SH-SY5Y (cell line): ENCODE measurements around the gene TAGLN.

ENCODE experiments used
- GATA2 ChIP-seq: IDR thresholded peaks from 2 replicates; pipeline ENCODE4 v1.6.1; 2011; ENCODE audit warnings: mild to moderate bottlenecking, low read depth, low read length
- GATA3 ChIP-seq: IDR thresholded peaks from 2 replicates; pipeline ENCODE4 v1.6.1; 2011; ENCODE audit warnings: low read depth, mild to moderate bottlenecking, low read length, moderate library complexity

The TAGLN gene

GRCh38 chr11:117199053-117199915, at the start of gene TAGLN:
Gene TAGLN (plus strand): TSS chr11:117199370. CDS start chr11:117203014, 3,644 bp downstream.
- TF ChIP-seq GATA3 (no peak), GATA2 (no peak)

GRCh38 chr11:117152066-117152465, 47.1 kb upstream of the TAGLN start:
- no peak for TF ChIP-seq GATA3
- TF ChIP-seq GATA2, result no peak

GRCh38 chr11:117154468-117154867, 44.7 kb upstream of the TAGLN start:
- no peak for TF ChIP-seq GATA3

GRCh38 chr11:117157507-117157906, 41.7 kb upstream of the TAGLN start:
- TF ChIP-seq GATA3, result no peak
- TF ChIP-seq GATA2, result no peak

DNA sequence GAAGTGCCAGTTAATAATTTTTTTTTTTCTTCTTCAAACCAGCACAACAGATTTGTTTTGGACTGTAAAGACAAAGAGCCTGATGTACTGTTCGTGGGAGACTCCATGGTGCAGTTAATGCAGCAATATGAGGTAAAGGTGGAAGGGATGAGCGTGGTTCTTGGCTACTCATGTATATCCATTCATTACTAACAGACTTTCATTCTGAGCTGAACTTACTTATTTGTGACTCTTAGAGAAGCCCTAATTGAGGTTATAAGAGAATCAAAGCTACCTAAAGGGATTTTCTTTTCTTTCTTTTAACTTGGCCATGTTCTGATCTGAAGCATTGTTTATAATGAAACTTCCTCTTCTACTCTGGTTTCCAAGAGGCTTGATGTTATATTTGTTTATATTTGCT, 39.3 kb upstream of the TAGLN start:
- TF ChIP-seq GATA2, result no peak
- no peak for TF ChIP-seq GATA3

- TF ChIP-seq GATA3 (no peak), GATA2 (no peak)
Observed at GRCh38 chr11:117160826-117161225, 38.3 kb upstream of the TAGLN start.

GRCh38 chr11:117166491-117166890, 32.7 kb upstream of the TAGLN start:
- TF ChIP-seq GATA2 (no peak), GATA3 (no peak)

DNA sequence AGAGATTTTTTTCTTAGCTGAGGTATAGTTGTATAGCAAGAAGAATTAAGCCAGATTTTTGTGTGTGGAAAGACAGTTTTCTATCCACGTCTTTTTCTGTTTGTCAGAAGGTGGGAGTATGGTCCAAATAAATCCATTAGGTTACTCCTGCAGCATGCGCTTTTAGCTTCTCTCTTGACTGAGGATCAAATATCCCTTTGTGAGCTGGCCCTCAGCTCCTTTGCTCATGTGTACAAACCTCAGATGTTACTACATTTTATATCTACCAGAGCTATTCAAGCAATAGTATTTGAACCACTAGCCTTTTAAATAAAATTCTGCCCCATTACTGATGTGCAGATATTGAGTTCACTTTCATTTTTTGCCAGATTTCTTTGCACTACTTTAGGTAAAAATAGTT, 29.4 kb upstream of the TAGLN start:
- TF ChIP-seq GATA2 (no peak), GATA3 (no peak)

DNA sequence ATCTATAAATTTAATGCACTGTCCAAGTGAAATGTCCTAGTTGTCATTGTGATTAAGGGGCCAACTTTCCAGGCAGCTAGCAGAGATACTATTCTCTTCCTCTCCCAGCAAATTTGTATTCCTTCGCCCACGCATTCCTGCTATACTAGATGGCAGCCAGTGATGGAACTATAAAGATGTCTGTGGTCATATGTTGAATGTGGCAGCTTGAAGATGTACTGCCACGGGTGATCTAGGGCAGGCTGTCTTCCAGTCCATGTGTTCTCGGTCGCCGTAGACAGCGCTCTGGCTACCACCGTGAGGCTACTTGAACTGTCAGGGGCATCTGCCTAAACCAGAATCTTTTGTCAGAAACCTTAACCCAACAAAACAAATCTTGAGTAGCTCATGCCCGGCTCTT, 29.0 kb upstream of the TAGLN start:
- TF ChIP-seq GATA2, result no peak

DNA sequence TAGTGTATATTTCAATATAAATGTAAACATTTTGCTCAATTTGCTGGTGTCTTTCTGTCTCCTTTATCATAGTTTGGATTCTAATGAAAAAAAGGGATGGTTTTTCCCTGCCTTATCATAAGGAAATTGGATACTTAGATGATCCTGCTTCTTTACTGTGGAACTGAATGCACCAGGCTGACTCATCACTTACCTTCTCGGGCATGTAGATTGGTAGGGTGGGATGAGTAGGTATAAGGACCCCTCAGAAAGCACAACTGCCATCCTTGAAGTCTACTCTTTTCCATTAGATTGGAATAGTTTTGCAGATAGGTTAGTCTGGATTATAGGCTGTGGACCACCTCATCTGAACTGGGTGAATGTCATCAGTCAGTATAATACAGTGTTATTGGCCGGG, 28.2 kb upstream of the TAGLN start:
- TF ChIP-seq GATA3 (no peak), GATA2 (no peak)

- TF ChIP-seq GATA2 (no peak), GATA3 (no peak)
Observed at GRCh38 chr11:117171404-117172061, 27.6 kb upstream of the TAGLN start.

DNA sequence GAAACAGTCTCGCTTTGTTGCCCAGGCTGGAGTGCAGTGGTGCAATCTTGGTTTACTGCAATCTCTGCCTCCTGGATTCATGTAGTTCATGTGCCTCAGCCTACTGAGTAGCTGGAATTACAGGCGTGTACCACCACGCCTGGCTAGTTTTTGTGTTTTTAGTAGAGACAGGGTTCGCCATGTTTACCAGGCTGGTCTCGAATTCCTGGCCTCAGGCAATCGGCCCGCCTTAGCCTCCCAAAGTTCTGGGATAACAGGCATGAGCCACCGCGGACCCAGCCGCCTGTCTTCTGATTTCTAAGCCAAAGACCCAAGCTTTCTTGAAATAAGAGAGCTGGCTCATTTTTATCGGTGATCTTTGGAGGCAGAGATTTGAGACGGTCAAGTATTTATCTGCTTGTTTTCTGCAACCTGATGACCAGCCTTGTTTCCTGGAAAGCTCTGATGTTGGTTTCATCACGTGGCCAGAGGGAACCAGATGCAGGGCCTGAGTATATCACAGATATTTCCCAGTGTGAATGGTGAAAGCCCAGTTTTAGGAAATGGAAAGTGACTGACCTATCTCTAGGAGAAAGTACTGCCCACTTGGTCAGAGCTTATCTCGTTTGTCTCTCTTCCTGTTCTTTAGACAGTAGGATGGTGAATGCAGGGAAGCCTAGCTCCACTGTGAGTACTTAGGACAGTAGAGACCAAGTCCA, 26.3 kb upstream of the TAGLN start:
- TF ChIP-seq GATA3 (no peak), GATA2 (no peak)

DNA sequence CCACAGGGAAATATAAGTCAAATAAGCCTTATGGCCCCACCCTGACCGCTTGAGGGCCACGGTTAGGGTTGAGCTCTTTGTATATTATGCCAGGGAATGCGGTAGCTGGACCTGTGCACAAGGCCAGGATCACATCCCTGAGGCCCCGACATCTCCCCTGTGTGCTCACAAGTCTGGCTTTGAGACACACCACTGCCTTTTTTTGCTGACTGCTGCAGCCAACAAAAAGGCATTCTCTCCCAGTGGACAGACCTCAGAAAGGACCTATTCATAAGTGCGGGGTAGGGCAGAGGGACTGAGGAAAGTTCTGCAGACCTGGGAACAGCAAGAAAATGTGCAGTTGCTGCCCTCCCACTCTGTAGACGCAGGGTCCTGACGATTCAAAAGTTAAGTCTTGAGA, 24.1 kb upstream of the TAGLN start:
- no peak for TF ChIP-seq GATA3
- TF ChIP-seq GATA2, result no peak

GRCh38 chr11:117175781-117176180, 23.4 kb upstream of the TAGLN start:
- TF ChIP-seq GATA2 (no peak), GATA3 (no peak)

- no peak for TF ChIP-seq GATA2
- no peak for TF ChIP-seq GATA3
Observed at GRCh38 chr11:117176186-117176585, 23.0 kb upstream of the TAGLN start.
